ENCODE data around the gene BARHL2.

The BARHL2 gene

DNA sequence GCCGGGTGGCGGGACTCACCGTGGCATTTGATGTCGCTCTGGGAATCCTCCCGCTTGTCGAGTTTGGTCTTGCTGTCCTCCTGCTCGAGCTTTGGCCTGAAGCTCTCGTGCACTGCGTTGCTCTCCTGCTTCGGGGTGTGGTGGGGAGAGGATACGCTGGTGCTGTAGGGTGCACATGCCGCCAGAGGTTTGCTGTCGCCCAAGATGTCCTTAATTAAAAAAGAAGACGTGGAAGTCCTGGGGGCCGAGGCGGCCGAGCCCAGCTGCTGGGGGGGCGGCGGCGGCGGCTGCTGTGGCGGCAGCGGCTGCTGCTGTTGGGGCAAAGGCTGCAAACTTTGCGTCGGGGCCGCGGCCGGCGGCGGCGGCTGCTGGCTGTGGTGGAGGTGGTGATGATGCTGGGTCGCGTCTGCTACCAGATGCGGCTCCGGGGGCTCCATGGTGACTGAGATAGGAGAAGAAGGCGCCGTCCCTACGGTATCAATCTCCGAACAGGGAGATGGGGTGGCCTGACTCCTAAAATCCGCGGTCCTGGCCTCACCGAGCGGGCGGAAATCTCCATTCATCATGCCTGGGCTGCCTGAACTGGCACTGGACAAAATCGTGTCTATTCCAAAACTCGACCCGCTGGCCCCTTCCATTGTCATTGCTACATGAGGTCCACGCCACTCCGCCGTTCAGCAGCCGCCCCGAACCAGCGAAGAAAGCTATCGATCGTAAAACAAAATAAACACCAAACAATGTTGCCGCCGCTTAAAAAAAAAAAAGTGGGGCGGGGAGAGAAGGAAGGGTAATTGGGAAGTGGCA, at the start of gene BARHL2:
Gene BARHL2, minus strand, starts transcription at position 751 of the 804 bp plus-strand sequence. Its CDS starts 107 bp downstream, at position 644.
- Mint-ChIP-seq H3K27ac (no peak within 1 kb of the TSS), H3K36me3 (ENCODE audit: low read depth) (no peaks in the 10 kb centered on the region), H3K4me1 (peaks cover 19% of the 10 kb centered on the region), H3K4me3 (peak within 1 kb of the TSS; percentile 83 to 91 (median 89)), H3K9me3 (peaks cover 8% of the 10 kb centered on the region), H3K27me3 (ENCODE audit: low read depth) (peaks cover 100% of the 10 kb centered on the region)
- TF ChIP-seq, protein P1, sequence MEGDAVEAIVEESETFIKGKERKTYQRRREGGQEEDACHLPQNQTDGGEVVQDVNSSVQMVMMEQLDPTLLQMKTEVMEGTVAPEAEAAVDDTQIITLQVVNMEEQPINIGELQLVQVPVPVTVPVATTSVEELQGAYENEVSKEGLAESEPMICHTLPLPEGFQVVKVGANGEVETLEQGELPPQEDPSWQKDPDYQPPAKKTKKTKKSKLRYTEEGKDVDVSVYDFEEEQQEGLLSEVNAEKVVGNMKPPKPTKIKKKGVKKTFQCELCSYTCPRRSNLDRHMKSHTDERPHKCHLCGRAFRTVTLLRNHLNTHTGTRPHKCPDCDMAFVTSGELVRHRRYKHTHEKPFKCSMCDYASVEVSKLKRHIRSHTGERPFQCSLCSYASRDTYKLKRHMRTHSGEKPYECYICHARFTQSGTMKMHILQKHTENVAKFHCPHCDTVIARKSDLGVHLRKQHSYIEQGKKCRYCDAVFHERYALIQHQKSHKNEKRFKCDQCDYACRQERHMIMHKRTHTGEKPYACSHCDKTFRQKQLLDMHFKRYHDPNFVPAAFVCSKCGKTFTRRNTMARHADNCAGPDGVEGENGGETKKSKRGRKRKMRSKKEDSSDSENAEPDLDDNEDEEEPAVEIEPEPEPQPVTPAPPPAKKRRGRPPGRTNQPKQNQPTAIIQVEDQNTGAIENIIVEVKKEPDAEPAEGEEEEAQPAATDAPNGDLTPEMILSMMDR (IDR thresholded peaks at IDR 0.05; ENCODE audit: unreplicated experiment in 3 of 3): no peak

DNA sequence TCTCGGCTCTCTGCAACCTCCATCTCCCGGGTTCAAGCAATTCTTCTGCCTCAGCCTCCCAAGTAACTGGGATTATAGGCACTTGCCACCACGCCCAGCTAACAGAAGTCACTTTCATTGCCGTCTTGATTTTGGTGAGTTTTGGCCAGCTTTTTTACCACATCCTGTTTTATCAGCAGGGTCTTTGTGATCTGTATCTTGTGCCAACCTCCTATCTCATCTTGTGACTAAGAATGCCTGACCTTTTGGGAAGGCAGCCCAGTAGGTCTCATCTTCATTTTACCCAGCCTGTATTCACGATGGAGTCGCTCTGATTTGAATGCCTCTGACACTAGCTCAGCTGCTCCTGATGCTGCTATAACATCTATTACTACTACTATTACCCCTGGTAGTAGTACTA, 46.8 kb upstream of the BARHL2 start:
- Mint-ChIP-seq H3K27ac (no peak overlapping the region), H3K4me1 (no peaks in the 10 kb centered on the region), H3K36me3 (ENCODE audit: low read depth) (no peaks in the 10 kb centered on the region), H3K27me3 (ENCODE audit: low read depth) (peaks cover 44% of the 10 kb centered on the region), H3K4me3 (no peak overlapping the region), H3K9me3 (no peaks in the 10 kb centered on the region)
- TF ChIP-seq, protein P1 (IDR thresholded peaks at IDR 0.05; ENCODE audit: unreplicated experiment in 3 of 3): no peak

DNA sequence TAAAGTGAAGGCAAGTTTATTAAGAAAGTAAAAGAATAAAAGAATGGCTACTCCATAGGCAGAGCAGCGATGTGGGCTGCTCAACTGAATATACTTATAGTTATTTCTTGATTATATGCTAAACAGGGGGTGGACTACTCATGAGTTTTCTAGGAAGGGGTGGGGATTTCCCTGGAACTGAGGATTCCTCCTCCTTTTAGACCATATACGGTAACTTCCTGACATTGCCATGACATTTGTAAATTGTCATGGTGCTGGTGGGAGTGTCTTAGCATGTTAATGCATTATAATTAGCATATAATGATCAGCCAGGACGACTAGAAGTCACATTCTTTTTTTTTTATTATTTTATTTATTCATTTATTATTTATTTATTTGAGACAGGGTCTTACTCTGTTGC, 46.4 kb upstream of the BARHL2 start:
- Mint-ChIP-seq H3K27ac (no peak overlapping the region), H3K9me3 (no peaks in the 10 kb centered on the region), H3K4me1 (no peaks in the 10 kb centered on the region), H3K4me3 (no peak overlapping the region), H3K27me3 (ENCODE audit: low read depth) (peaks cover 46% of the 10 kb centered on the region), H3K36me3 (ENCODE audit: low read depth) (no peaks in the 10 kb centered on the region)
- TF ChIP-seq, protein P1 (IDR thresholded peaks at IDR 0.05; ENCODE audit: unreplicated experiment in 3 of 3): no peak

DNA sequence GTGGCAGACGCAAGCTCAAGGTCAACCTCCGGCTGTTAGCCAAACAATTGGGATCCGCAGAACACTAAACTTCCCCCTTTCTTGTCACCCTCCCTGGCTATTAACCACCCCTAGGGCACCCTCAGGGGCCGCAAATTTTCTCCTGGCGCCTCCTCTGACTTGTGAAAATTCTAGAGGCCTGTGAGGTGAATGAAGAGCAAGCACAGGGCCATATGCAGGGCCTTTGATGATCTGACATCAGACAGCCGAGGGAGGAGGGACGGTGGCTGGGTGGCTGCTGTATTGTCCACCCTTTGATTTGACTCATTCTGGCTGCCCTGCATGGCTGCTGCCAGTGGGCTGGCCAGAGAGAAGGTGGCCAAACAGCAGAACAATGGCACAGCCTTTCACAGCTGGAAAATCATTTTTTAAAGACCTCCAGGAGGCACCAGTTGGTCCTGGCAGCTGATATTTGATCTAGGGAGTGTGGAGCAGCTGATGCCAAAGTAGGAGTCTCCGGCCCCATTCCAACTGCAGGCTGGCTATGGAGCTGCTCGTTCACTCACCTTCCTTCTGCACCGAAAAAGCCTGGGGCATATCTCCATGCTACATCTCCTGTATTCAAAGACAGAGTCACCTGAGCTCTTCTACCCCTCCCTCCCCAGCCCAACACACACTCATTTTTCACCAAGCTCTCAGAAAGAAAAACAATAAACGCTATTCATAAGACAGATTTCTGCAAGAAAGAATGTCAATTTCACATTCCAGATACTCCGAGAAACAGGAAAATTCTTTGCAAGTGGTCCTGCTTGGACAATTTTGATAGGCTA, 44.9 kb upstream of the BARHL2 start:
- TF ChIP-seq, protein P1 (IDR thresholded peaks at IDR 0.05; ENCODE audit: unreplicated experiment in 3 of 3): no peak
- peaks cover 39% of the 10 kb centered on the region for H3K27me3 Mint-ChIP-seq (ENCODE audit: low read depth)
- no peak overlapping the region for H3K4me3 Mint-ChIP-seq
- no peaks in the 10 kb centered on the region for H3K4me1 Mint-ChIP-seq
- H3K9me3 Mint-ChIP-seq: no peaks in the 10 kb centered on the region
- no peaks in the 10 kb centered on the region for H3K36me3 Mint-ChIP-seq (ENCODE audit: low read depth)
- H3K27ac Mint-ChIP-seq: no peak overlapping the region

DNA sequence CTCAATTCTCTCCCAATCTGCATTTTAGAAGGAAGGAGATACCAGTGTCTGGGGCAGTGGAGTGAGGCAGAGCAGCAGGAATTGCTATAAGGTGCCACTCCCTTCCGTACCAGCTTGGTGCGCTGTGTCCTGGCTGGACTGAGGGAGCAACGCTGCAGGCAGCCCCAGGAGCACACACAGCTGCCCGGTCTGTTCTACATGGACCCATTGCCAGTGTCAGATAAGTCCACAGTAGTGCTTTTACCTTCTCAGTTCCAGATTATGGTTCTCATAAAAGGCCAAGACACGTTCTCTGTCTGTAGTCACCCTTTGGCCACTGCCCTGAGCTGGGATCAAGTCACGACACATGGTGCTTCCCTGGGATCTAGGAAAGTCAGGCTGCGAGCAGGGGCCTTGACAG, 44.1 kb upstream of the BARHL2 start:
- H3K36me3 Mint-ChIP-seq (ENCODE audit: low read depth): no peaks in the 10 kb centered on the region

More for the DNA sequence above, 44.1 kb upstream of the BARHL2 start:
- no peaks in the 10 kb centered on the region for H3K9me3 Mint-ChIP-seq
- TF ChIP-seq, protein P1 (IDR thresholded peaks at IDR 0.05; ENCODE audit: unreplicated experiment in 3 of 3): no peak
- no peak overlapping the region for H3K27ac Mint-ChIP-seq
- H3K4me1 Mint-ChIP-seq: no peaks in the 10 kb centered on the region
- no peak overlapping the region for H3K4me3 Mint-ChIP-seq
- H3K27me3 Mint-ChIP-seq (ENCODE audit: low read depth): peaks cover 39% of the 10 kb centered on the region
